ENCODE results near the gene BIVM. TPM values are rescaled to one million over a fixed set of nuclear protein-coding genes. Genes with fewer than 3 reads are reported as not detected.

The BIVM gene
- total RNA-seq, 1 donor from 2014 or later = 13.3 TPM

DNA sequence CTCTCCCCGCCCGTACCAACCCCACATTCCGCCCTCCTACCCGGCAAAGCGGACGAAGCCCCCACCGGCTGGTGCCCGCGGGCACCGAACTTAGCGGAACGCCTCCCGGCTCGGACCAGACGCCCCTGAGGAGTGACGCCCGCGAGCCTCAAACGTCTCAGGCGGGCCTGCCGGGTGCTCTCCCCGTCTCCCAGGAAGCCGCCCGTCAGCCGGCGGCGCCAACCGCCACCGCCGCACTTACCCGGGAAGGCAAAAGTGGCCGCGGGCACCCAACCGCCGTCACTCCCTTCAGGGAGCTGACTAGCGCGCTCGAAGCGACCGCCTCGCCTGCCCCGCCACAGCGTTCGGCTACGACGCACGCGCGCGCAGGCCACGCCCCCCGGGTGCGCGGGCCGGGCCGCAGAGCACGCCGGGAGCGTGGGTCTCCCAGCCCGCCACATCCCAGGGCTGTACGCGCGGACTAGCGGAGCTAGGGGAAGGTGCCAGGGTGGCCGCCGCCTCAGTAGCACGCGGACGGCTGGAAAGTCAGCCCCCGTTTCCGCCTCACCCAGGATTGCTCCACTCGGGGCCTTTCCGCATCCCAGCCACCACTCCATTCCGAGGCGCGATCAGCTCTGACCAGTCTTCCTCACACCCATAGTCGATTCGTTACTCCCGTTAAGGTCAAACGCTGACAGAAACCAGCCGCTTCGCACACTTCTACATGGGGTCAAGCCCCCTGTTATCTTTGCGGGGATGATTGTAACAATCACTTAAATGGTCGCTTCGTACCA lies 25.3 kb upstream of the BIVM start, which contains the start of gene TEX30:
TSS of gene TEX30 (minus strand) at position 346 of the 773 bp plus-strand sequence. CDS start 3,760 bp downstream, outside the sequence.
- H3K27ac Mint-ChIP-seq (ENCODE audit: unreplicated experiment) = peak within 1 kb of the TSS; percentile 78
- peak within 1 kb of the TSS; percentile 88 for H3K4me3 Mint-ChIP-seq (ENCODE audit: unreplicated experiment)
- H3K79me2 ChIP-seq (ENCODE audit: insufficient read depth, low read length) = peaks cover 17% of the 10 kb centered on the region
- H3K4me1 ChIP-seq (ENCODE audit: insufficient read depth, low read length) = peaks cover 5% of the 10 kb centered on the region
- H3K4me2 ChIP-seq (ENCODE audit: low read length) = peak within 1 kb of the TSS; percentile 87
- H3K36me3 ChIP-seq (ENCODE audit: insufficient read depth, low read length) = no peaks in the 10 kb centered on the region
- peak within 1 kb of the TSS; percentile 82 for H3K9ac ChIP-seq (ENCODE audit: low read length)
- no peak for TF ChIP-seq EZH2 (IDR thresholded peaks at IDR 0.05; ENCODE audit: insufficient read depth, low read length)
- TF ChIP-seq, protein P1, sequence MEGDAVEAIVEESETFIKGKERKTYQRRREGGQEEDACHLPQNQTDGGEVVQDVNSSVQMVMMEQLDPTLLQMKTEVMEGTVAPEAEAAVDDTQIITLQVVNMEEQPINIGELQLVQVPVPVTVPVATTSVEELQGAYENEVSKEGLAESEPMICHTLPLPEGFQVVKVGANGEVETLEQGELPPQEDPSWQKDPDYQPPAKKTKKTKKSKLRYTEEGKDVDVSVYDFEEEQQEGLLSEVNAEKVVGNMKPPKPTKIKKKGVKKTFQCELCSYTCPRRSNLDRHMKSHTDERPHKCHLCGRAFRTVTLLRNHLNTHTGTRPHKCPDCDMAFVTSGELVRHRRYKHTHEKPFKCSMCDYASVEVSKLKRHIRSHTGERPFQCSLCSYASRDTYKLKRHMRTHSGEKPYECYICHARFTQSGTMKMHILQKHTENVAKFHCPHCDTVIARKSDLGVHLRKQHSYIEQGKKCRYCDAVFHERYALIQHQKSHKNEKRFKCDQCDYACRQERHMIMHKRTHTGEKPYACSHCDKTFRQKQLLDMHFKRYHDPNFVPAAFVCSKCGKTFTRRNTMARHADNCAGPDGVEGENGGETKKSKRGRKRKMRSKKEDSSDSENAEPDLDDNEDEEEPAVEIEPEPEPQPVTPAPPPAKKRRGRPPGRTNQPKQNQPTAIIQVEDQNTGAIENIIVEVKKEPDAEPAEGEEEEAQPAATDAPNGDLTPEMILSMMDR (IDR thresholded peaks at IDR 0.05; ENCODE audit: insufficient read depth, low read depth, low read length) = no peak
- H4K20me1 ChIP-seq (ENCODE audit: insufficient read depth, low read length) = no peaks in the 10 kb centered on the region
- no peaks in the 10 kb centered on the region for H3K27me3 ChIP-seq (ENCODE audit: insufficient read depth, low read length)
- no peak for FAIRE-seq
- peaks cover 3% of the 10 kb centered on the region for H3K4me1 Mint-ChIP-seq (ENCODE audit: low read depth, unreplicated experiment)
- H3K9me3 Mint-ChIP-seq (ENCODE audit: unreplicated experiment) = peaks cover 3% of the 10 kb centered on the region
- H3K27ac ChIP-seq (ENCODE audit: low read depth, low read length) = peak within 1 kb of the TSS; percentile 76
- H2AFZ ChIP-seq (ENCODE audit: low read depth, low read length) = peak within 1 kb of the TSS; percentile 98
- peaks cover 2% of the 10 kb centered on the region for H3K27me3 Mint-ChIP-seq (ENCODE audit: low read depth, unreplicated experiment)
- H3K9me3 ChIP-seq (ENCODE audit: insufficient read depth, low read depth, low read length) = no peaks in the 10 kb centered on the region
- H3K36me3 Mint-ChIP-seq (ENCODE audit: low read depth, unreplicated experiment) = no peaks in the 10 kb centered on the region
- peak; percentile 69 for DNase-seq (ENCODE audit: low read depth)
- H3K4me3 ChIP-seq (ENCODE audit: insufficient read depth, low read depth, low read length) = peak within 1 kb of the TSS; percentile 84

DNA sequence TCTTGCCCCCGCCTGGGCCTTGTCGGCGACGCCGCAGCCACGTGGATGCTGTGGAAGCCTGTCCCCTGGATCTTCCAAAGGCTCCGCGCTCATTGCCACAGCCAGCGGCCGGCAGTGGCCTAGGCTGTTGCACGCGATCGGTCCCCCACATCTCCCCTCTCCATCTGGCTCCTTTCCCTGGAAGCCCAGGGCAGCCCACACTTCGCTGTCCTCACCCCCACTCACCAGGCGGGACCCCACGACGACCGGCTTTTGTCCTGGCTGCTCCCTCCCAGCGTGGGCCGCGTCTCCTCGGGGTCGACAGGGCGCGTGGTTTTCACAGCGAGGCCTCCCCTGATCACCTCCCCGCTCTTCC lies 24.7 kb upstream of the BIVM start:
- Histone ChIP-seq H2AFZ (ENCODE audit: low read depth, low read length) (peak overlapping the region; percentile 98), H3K79me2 (ENCODE audit: insufficient read depth, low read length) (peaks cover 17% of the 10 kb centered on the region), H3K27ac (ENCODE audit: low read depth, low read length) (peak overlapping the region; percentile 64), H3K36me3 (ENCODE audit: insufficient read depth, low read length) (no peaks in the 10 kb centered on the region), H3K9ac (ENCODE audit: low read length) (peak overlapping the region; percentile 82), H3K9me3 (ENCODE audit: insufficient read depth, low read depth, low read length) (no peaks in the 10 kb centered on the region), H3K4me1 (ENCODE audit: insufficient read depth, low read length) (peaks cover 5% of the 10 kb centered on the region), H3K4me3 (ENCODE audit: insufficient read depth, low read depth, low read length) (peak overlapping the region; percentile 84), H4K20me1 (ENCODE audit: insufficient read depth, low read length) (no peaks in the 10 kb centered on the region), H3K4me2 (ENCODE audit: low read length) (peak overlapping the region; percentile 87), H3K27me3 (ENCODE audit: insufficient read depth, low read length) (no peaks in the 10 kb centered on the region)
- Mint-ChIP-seq H3K36me3 (ENCODE audit: low read depth, unreplicated experiment) (no peaks in the 10 kb centered on the region), H3K27ac (ENCODE audit: unreplicated experiment) (no peak overlapping the region), H3K4me3 (ENCODE audit: unreplicated experiment) (peak overlapping the region; percentile 87), H3K4me1 (ENCODE audit: low read depth, unreplicated experiment) (peaks cover 3% of the 10 kb centered on the region), H3K27me3 (ENCODE audit: low read depth, unreplicated experiment) (peaks cover 2% of the 10 kb centered on the region), H3K9me3 (ENCODE audit: unreplicated experiment) (peaks cover 3% of the 10 kb centered on the region)
- FAIRE-seq (no peak), DNase-seq (ENCODE audit: low read depth) (no peak)
- TF ChIP-seq, protein P1 (IDR thresholded peaks at IDR 0.05; ENCODE audit: insufficient read depth, low read depth, low read length) = no peak
- TF ChIP-seq EZH2 (IDR thresholded peaks at IDR 0.05; ENCODE audit: insufficient read depth, low read length) = no peak
